Mucosa of descending colon (tissue), 3 donors: Measurements from ENCODE around the gene EGFL6. TPM values are rescaled to one million over a fixed set of nuclear protein-coding genes. Genes with fewer than 3 reads are reported as not detected.

Source experiments
- ATAC-seq: fragments of 200-7000 bp; cut with Tn5 transposase; one replicate; pipeline ENCODE4 v1.9.1; 2020; ENCODE audit warnings: mild to moderate bottlenecking, moderate library complexity
- DNase-seq, 3 donors: peaks; one replicate each; pipeline ENCODE4 v3.0.0-alpha.2; 2020
- H3K36me3 ChIP-seq: fragments of 200-600 bp; one replicate; pipeline ENCODE4 v1.8.0; 2021; ENCODE audit warnings: low read depth, mild to moderate bottlenecking
- H3K4me1 ChIP-seq: fragments of 200-600 bp; one replicate; pipeline ENCODE4 v1.8.0; 2021; ENCODE audit warnings: low read depth, mild to moderate bottlenecking
- H3K4me3 ChIP-seq: fragments of 200-600 bp; one replicate; pipeline ENCODE4 v1.8.0; 2021; ENCODE audit warnings: mild to moderate bottlenecking
- H3K9me3 ChIP-seq: fragments of 200-600 bp; one replicate; pipeline ENCODE4 v1.8.0; 2021; ENCODE audit warnings: mild to moderate bottlenecking
- intact Hi-C, 2 donors: fragments of 100-400 bp; cut with DNase I in 1 of 2; cut with micrococcal nuclease in 1 of 2; formaldehyde crosslinking; loops; one replicate each; pipeline versions ENCODE4 v1.11.0 to v1.11.1; 2022; cut with DNase I, micrococcal nuclease
- total RNA-seq, 3 donors: library from RNA; stranded (reverse); fragmentation: NEBNext Ultra II Directional in 2 of 3; extraction: Animal tissue kit (Norgen Biotek cat#: 25700) in 2 of 3; gene quantifications; one replicate each; pipeline versions ENCODE4 v1.2.1 to v1.2.4, GENCODE V29; 2021 to 2023
- TF ChIP-seq, protein P1 (sequence below): fragments of 200-600 bp; IDR thresholded peaks from one replicate; pipeline ENCODE4 v1.8.0; 2022; ENCODE audit warnings: antibody characterized with exemption, mild to moderate bottlenecking
- donor health status: DM: no; HTN: no; CAD: no; lungs with moderate emphysema.
- donor health status: DM: no; HTN: no; CAD: no.
- donor health status: DM: no; HTN: yes; CAD: no.

The EGFL6 gene
- total RNA-seq, 3 donors from 2014 or later, result 0.29 TPM; not detected in 2

DNA sequence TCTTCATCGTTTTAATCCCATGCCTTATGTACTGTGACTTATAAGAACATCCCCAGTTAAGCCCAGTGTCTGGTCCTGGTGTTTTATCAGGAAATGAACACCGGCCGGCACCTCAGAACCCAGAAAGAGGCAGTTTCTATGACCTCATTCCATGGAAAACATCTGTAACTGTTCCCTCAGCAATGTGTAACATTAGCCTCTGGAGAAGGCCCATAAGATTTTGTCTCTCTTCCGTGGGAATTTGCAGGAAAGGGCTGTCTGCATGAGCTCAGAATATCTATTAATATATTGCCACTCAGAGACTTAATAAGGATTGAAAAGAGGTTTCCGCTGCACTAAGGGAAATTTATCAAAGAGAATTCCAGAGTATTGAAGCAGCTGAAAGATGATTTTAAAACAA lies 80.4 kb downstream of the EGFL6 start:
- Histone ChIP-seq H3K9me3 (no peaks in the 10 kb centered on the region), H3K4me1 (peaks cover 2% of the 10 kb centered on the region), H3K4me3 (no peak overlapping the region), H3K36me3 (no peaks in the 10 kb centered on the region)
- TF ChIP-seq, protein P1, sequence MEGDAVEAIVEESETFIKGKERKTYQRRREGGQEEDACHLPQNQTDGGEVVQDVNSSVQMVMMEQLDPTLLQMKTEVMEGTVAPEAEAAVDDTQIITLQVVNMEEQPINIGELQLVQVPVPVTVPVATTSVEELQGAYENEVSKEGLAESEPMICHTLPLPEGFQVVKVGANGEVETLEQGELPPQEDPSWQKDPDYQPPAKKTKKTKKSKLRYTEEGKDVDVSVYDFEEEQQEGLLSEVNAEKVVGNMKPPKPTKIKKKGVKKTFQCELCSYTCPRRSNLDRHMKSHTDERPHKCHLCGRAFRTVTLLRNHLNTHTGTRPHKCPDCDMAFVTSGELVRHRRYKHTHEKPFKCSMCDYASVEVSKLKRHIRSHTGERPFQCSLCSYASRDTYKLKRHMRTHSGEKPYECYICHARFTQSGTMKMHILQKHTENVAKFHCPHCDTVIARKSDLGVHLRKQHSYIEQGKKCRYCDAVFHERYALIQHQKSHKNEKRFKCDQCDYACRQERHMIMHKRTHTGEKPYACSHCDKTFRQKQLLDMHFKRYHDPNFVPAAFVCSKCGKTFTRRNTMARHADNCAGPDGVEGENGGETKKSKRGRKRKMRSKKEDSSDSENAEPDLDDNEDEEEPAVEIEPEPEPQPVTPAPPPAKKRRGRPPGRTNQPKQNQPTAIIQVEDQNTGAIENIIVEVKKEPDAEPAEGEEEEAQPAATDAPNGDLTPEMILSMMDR, result no peak
- no peak for ATAC-seq
- no peak for DNase-seq
- intact Hi-C loops, result loop anchor here (5.0 to 10.0 kb wide), 4 partner anchors 143 to 385 kb away; no protein-coding TSS in a partner anchor

DNA sequence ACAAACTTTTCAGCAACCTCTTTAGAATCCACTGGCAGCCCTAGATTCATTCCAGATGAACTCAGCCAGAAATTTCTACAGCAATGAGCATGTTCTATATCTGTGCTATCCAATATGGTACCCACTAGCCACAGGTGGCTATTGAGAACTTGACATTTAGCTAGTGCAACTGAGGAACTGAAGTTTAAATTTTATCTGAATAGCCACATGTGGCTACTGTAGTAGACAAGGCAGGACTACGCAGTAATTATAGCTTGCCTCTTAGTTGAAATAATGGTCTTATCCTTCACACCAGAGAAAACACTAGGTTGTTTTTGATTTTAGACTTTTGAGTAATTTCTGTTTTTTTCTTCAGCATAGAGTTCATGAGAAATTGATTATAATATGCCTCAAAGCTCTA lies 80.9 kb downstream of the EGFL6 start:
- Histone ChIP-seq H3K4me3 (no peak overlapping the region), H3K9me3 (no peaks in the 10 kb centered on the region), H3K36me3 (no peaks in the 10 kb centered on the region), H3K4me1 (peaks cover 2% of the 10 kb centered on the region)
- ATAC-seq (no peak), DNase-seq (no peak)
- TF ChIP-seq, protein P1, result no peak
- intact Hi-C loops, result loop anchor here in 1 of 2 donors (10.0 kb wide), 1 partner anchor 384 kb away; no protein-coding TSS in a partner anchor

DNA sequence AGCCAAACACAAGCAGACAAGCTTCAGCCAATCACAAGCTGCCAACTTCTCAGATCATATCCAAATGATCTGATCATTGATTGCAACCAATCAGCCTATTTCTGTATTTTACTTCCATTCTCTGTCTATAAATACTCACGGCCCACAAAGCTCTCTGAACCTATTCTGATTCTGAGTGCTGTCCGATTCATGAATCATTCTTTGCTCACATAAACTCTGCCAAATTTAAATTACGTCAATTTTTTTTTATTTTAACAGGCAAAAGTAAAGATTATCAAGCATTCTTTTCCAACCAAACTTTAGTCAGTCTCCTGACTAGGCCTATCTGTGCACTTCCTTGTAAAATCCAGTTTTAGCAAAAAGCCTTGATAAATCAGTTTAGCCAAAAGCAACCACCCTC lies 81.7 kb downstream of the EGFL6 start:
- intact Hi-C loops, result loop anchor here in 1 of 2 donors (10.0 kb wide), 1 partner anchor 384 kb away; no protein-coding TSS in a partner anchor
- peaks cover 2% of the 10 kb centered on the region for H3K4me1 ChIP-seq
- no peaks in the 10 kb centered on the region for H3K9me3 ChIP-seq
- no peak overlapping the region for H3K4me3 ChIP-seq
- TF ChIP-seq, protein P1, result no peak
- DNase-seq, result no peak
- no peak for ATAC-seq
- no peaks in the 10 kb centered on the region for H3K36me3 ChIP-seq

- TF ChIP-seq, protein P1, result no peak
- no peaks in the 10 kb centered on the region for H3K9me3 ChIP-seq
- no peak for DNase-seq
- intact Hi-C loops, result loop anchor here in 1 of 2 donors (10.0 kb wide), 1 partner anchor 382 kb away; no protein-coding TSS in a partner anchor
- ATAC-seq, result no peak
- H3K36me3 ChIP-seq, result no peaks in the 10 kb centered on the region
- no peak overlapping the region for H3K4me3 ChIP-seq
- H3K4me1 ChIP-seq, result peaks cover 2% of the 10 kb centered on the region
These were observed 82.9 kb downstream of the EGFL6 start for GRCh38 chrX:13652287-13652793.

DNA sequence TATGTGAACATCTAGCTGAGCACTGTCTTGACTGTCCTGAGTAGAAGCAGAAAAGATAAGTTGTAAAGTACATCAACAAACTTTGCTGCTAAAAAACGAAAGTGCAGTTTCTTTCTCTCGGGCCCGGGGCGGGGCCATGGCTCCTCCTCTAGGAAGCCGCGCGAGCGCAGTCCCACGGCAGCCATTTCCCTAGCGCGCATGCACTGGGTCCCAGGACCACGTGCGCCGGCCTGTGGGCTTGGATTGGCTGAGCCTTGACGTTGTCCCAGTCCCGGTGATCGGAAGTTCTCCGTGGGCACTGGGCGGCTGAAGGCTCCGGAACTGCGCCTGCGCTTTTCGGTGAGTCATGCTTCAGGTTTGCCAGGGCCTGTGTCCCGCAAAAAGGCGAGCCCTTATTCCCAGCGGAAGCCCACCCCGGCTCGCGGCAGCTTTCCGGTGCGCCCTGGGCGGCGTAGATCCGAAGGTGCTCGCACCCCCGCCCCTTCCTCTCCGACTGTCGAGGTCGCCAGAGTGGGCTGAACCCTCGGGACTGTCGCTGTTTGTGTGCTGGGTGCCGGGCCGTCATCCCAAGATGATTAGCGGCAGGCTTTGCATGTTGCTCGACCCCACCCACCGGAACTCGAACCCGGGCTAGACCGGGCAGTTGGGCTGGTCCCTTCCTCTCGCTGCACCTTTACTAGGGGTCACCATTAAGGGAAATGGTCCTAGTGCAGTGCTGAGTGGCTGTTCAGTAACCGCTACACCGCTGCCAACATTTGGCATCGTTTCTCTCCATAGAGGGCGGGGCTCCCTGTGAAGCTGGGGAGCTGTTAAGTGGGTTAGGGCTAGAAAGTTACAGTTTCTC lies 83.7 kb downstream of the EGFL6 start, which contains the start of gene TCEANC:
TCEANC (plus strand) TSS at position 292 of the 844 bp plus-strand sequence. CDS start 9,368 bp downstream, outside the sequence.
- Histone ChIP-seq H3K36me3 (no peaks in the 10 kb centered on the region), H3K4me3 (peak within 1 kb of the TSS; percentile 30), H3K9me3 (no peaks in the 10 kb centered on the region), H3K4me1 (peaks cover 2% of the 10 kb centered on the region)
- TF ChIP-seq, protein P1, result no peak
- intact Hi-C loops, result loop anchor here in 1 of 2 donors (10.0 kb wide), 1 partner anchor 382 kb away; no protein-coding TSS in a partner anchor
- DNase-seq, result peak; percentile 94 to 99 (median 95)
- peak; percentile 99 for ATAC-seq
